Thoracic aorta (tissue), 2 donors: Measurements from ENCODE around the gene OLFM1. TPM values are rescaled to one million over a fixed set of nuclear protein-coding genes. Genes with fewer than 3 reads are reported as not detected.

Experiments
- ATAC-seq: fragments of 150-250 bp; one replicate; pipeline ENCODE4 v1.8.0; 2017; ENCODE audit warnings: low read depth; ENCODE audit not compliant: insufficient number of reproducible peaks, low FRiP score
- DNase-seq: peaks from one replicate; pipeline ENCODE4 v3.0.0-alpha.2; 2020; ENCODE audit warnings: low spot score
- H3K27ac ChIP-seq, 2 donors: fragments of 200-600 bp; sonication (generic); 1 replicate in 1 of 2; 2 replicates in 1 of 2; pipeline ENCODE4 v1.5.1; 2016; ENCODE audit warnings: mild to moderate bottlenecking in 2 of 2, moderate library complexity in 2 of 2
- H3K27me3 ChIP-seq: fragments of 200-600 bp; sonication (generic); replicated peaks from 2 replicates; pipeline ENCODE4 v1.6.0; 2016; ENCODE audit warnings: mild to moderate bottlenecking; ENCODE audit not compliant: insufficient read depth
- H3K36me3 ChIP-seq: fragments of 200-600 bp; sonication (generic); one replicate; pipeline ENCODE4 v1.5.1; 2016
- H3K4me1 ChIP-seq, 2 donors: fragments of 200-600 bp; sonication (generic); 1 replicate in 1 of 2; 2 replicates in 1 of 2; pipeline versions ENCODE4 v1.5.1 to v1.6.0; 2016; ENCODE audit warnings: low read depth in 2 of 2, mild to moderate bottlenecking in 1 of 2; ENCODE audit not compliant: control insufficient read depth in 1 of 2
- H3K4me3 ChIP-seq: fragments of 200-600 bp; sonication (generic); 2 replicates; pipeline ENCODE4 v1.5.1; 2016; ENCODE audit warnings: mild to moderate bottlenecking
- H3K9me3 ChIP-seq: fragments of 200-600 bp; sonication (generic); 2 replicates; pipeline ENCODE4 v1.5.1; 2016
- CTCF ChIP-seq: fragments of 200-600 bp; sonication (generic); IDR thresholded peaks from one replicate; pipeline ENCODE4 v1.5.1; 2019; ENCODE audit warnings: antibody characterized with exemption
- total RNA-seq, 2 donors: library from RNA; depleted of rRNA; stranded (reverse); fragments of >200 nt; gene quantifications; one replicate each; pipeline versions ENCODE4 v1.1.0 to v1.2.3, GENCODE V29; 2016

Gene OLFM1
- total RNA-seq, 2 donors from 2014 or later, result 14.5 to 24.5 TPM

GRCh38 chr9:135105211-135105745 lies 17.8 kb downstream of the OLFM1 start:
- H3K9me3 ChIP-seq, result no peaks in the 10 kb centered on the region
- H3K36me3 ChIP-seq, result no peaks in the 10 kb centered on the region
- ATAC-seq, result no peak
- no peak for TF ChIP-seq CTCF
- H3K27ac ChIP-seq, result no peak overlapping the region
- H3K4me1 ChIP-seq, result peaks cover 14 to 32% of the 10 kb centered on the region in 2 donors
- no peaks in the 10 kb centered on the region for H3K27me3 ChIP-seq
- H3K4me3 ChIP-seq, result no peak overlapping the region
- no peak for DNase-seq

GRCh38 chr9:135105938-135106491 lies 18.5 kb downstream of the OLFM1 start:
- no peaks in the 10 kb centered on the region for H3K27me3 ChIP-seq
- H3K36me3 ChIP-seq, result no peaks in the 10 kb centered on the region
- no peak overlapping the region for H3K27ac ChIP-seq
- ATAC-seq, result no peak
- H3K9me3 ChIP-seq, result no peaks in the 10 kb centered on the region
- TF ChIP-seq CTCF, result no peak
- no peak for DNase-seq
- peaks cover 14 to 32% of the 10 kb centered on the region in 2 donors for H3K4me1 ChIP-seq
- H3K4me3 ChIP-seq, result no peak overlapping the region

GRCh38 chr9:135106551-135107270 lies 19.2 kb downstream of the OLFM1 start:
- H3K4me1 ChIP-seq, result peaks cover 14 to 32% of the 10 kb centered on the region in 2 donors
- DNase-seq (no peak), ATAC-seq (no peak)
- no peak overlapping the region for H3K4me3 ChIP-seq
- no peak for TF ChIP-seq CTCF
- H3K36me3 ChIP-seq, result no peaks in the 10 kb centered on the region
- H3K27ac ChIP-seq, result no peak overlapping the region
- no peaks in the 10 kb centered on the region for H3K9me3 ChIP-seq
- H3K27me3 ChIP-seq, result no peaks in the 10 kb centered on the region

GRCh38 chr9:135107581-135108235 lies 20.2 kb downstream of the OLFM1 start:
- TF ChIP-seq CTCF, result no peak
- ATAC-seq, result no peak
- H3K4me1 ChIP-seq, result peaks cover 13 to 29% of the 10 kb centered on the region in 2 donors
- no peaks in the 10 kb centered on the region for H3K27me3 ChIP-seq
- H3K4me3 ChIP-seq, result no peak overlapping the region
- DNase-seq, result no peak
- H3K9me3 ChIP-seq, result no peaks in the 10 kb centered on the region
- no peaks in the 10 kb centered on the region for H3K36me3 ChIP-seq
- H3K27ac ChIP-seq, result no peak overlapping the region

- ATAC-seq, result no peak
- no peak for DNase-seq
- Histone ChIP-seq H3K36me3 (no peaks in the 10 kb centered on the region), H3K9me3 (no peaks in the 10 kb centered on the region), H3K27ac (no peak overlapping the region), H3K4me1 (peaks cover under 1 to 16% of the 10 kb centered on the region in 2 donors), H3K27me3 (no peaks in the 10 kb centered on the region), H3K4me3 (no peak overlapping the region)
- TF ChIP-seq CTCF, result no peak
Measured at GRCh38 chr9:135108831-135109510, 21.5 kb downstream of the OLFM1 start.
